ENCODE data around the gene GRAMD1B.

DNA sequence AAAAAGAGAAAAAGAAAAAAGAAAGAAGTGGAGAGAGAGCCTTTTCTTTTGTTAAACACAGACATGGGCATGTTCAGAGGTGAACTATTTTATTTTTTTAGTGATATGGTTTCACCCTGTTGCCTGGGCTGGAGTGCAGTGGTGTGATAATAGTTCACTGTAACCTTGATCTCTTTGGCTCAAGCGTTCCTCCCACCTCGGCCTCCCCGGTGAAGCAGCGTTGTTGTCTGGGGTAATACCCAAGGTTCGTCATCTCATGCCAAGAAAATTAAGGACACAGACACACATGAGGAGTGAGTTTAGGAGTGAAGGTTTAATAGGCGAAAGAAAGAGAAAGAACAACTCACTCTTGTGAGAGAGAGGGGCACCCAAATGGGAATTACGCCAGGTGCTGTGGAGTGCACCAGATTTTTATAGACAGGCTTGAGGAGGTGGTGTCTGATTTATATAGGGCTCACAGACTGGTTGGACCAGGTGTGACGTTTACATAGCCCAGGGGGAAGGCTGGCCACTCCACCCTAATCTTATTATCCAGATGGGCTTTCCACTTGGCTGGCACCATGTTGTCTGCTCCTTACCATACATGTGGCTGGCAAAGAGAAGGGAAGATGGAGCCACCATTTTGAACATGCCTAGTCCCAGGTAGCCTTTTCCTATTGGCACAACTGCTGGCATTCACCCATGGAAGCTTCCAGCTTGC, 42.3 kb downstream of the GRAMD1B start:
- no peak for TF ChIP-seq CTCF (conservative IDR thresholded peaks at IDR 0.05 in 1 of 2, IDR thresholded peaks at IDR 0.05 in 1 of 2; ENCODE audit: low read depth in 1 of 2, low read length in 2 of 2)
- TF ChIP-seq EZH2 (IDR thresholded peaks at IDR 0.05; ENCODE audit: low read length, missing control alignments): no peak

All from fibroblast of lung (primary cell).